Ishikawa (cell line): Measurements from ENCODE around the gene NTRK3.

Source experiments
- CEBPB ChIP-seq: IDR thresholded peaks from 2 replicates; pipeline ENCODE4 v1.6.1; 2012
- CREB1 ChIP-seq: IDR thresholded peaks from 2 replicates; pipeline ENCODE4 v1.6.1; 2012; ENCODE audit warnings: low read depth
- EGR1 ChIP-seq: IDR thresholded peaks from 2 replicates; pipeline ENCODE4 v1.6.1; 2012
- EP300 ChIP-seq: IDR thresholded peaks from 2 replicates; pipeline ENCODE4 v1.6.1; 2012; ENCODE audit warnings: borderline replicate concordance
- FOXM1 ChIP-seq: IDR thresholded peaks from 2 replicates; pipeline ENCODE4 v1.6.1; 2012; ENCODE audit warnings: low read depth, borderline replicate concordance
- NFIC ChIP-seq: IDR thresholded peaks from 2 replicates; pipeline ENCODE4 v1.6.1; 2012
- RAD21 ChIP-seq: IDR thresholded peaks from 2 replicates; pipeline ENCODE4 v1.6.1; 2012; ENCODE audit warnings: low read depth
- TAF1 ChIP-seq: IDR thresholded peaks from 2 replicates; pipeline ENCODE4 v1.6.1; 2012; ENCODE audit warnings: low read depth, mild to moderate bottlenecking
- TCF12 ChIP-seq: IDR thresholded peaks from 2 replicates; pipeline ENCODE4 v1.6.1; 2012; ENCODE audit warnings: low read depth
- TEAD4 ChIP-seq: IDR thresholded peaks from 2 replicates; pipeline ENCODE4 v1.6.1; 2012
- YY1 ChIP-seq: IDR thresholded peaks from 2 replicates; pipeline ENCODE4 v1.6.1; 2012; ENCODE audit warnings: low read depth
- ZBTB7A ChIP-seq: IDR thresholded peaks from 2 replicates; pipeline ENCODE4 v1.6.1; 2012; ENCODE audit warnings: low read depth
- TF ChIP-seq, protein P1 (sequence below): IDR thresholded peaks from 2 replicates; pipeline ENCODE4 v1.6.1; 2012
- TF ChIP-seq, protein P2 (sequence below): IDR thresholded peaks from 2 replicates; pipeline ENCODE4 v1.6.1; 2012
- TF ChIP-seq, protein P3 (sequence below): IDR thresholded peaks from 2 replicates; pipeline ENCODE4 v1.6.1; 2012; ENCODE audit warnings: low read depth, mild to moderate bottlenecking

NTRK3 gene

DNA sequence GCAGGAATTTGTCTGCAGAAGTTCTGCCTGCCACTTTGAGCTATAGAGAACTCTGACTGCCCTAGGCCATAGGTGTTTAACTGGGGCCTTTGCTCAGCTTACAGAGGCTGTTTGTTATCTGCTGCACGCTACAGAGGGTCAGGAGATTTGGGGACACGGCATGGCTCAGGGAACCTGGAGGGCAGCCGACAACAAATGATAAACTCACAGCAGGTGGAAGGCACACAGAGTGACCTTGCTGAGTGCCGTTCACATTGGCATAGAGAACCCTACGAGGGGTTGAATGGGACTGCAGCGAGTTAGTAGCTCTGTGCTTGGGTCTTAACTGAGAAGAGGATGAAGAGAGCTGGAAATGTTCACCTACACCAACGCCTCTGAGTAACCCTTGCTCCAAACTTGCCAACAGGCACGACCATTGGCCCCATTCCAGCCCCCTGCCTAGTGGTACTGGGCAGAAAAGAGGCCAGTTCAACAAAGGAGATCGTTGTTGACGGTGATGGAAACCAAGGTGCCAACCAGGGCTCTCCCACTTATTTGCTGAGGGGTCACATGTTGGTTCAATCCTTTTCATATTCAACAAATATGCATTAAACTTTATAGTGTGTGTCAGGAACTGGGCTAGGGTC lies 301.1 kb downstream of the NTRK3 start:
- TF ChIP-seq CREB1, result no peak
- no peak for TF ChIP-seq YY1
- no peak for TF ChIP-seq FOXM1
- no peak for TF ChIP-seq TAF1

DNA sequence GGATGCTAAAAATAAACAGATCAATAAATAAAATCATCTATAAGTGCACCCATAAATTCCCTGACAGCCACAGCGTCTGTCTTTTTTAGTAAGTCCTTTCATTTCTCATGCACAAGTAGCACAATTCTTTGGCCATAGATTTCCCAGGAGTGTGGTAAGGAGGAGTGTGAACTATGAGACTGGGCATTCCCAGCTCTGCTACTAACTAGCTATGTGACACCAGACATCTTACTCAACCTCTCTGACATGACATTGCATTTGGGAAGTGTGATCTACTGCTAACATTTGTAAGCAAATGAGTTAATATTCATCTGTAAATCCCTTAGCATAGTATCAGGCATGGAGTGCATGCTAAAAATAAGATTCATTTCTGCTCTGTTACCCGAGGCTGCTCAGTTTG lies 301.7 kb downstream of the NTRK3 start:
- no peak for TF ChIP-seq TEAD4
- no peak for TF ChIP-seq EGR1
- no peak for TF ChIP-seq ZBTB7A
- TF ChIP-seq RAD21, result no peak
- TF ChIP-seq, protein P1, sequence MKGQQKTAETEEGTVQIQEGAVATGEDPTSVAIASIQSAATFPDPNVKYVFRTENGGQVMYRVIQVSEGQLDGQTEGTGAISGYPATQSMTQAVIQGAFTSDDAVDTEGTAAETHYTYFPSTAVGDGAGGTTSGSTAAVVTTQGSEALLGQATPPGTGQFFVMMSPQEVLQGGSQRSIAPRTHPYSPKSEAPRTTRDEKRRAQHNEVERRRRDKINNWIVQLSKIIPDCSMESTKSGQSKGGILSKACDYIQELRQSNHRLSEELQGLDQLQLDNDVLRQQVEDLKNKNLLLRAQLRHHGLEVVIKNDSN, result no peak
- TF ChIP-seq TAF1, result no peak
- TF ChIP-seq YY1, result no peak
- no peak for TF ChIP-seq EP300
- no peak for TF ChIP-seq NFIC
- TF ChIP-seq, protein P2, sequence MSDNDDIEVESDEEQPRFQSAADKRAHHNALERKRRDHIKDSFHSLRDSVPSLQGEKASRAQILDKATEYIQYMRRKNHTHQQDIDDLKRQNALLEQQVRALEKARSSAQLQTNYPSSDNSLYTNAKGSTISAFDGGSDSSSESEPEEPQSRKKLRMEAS, result no peak
- TF ChIP-seq TCF12, result no peak
- no peak for TF ChIP-seq FOXM1

DNA sequence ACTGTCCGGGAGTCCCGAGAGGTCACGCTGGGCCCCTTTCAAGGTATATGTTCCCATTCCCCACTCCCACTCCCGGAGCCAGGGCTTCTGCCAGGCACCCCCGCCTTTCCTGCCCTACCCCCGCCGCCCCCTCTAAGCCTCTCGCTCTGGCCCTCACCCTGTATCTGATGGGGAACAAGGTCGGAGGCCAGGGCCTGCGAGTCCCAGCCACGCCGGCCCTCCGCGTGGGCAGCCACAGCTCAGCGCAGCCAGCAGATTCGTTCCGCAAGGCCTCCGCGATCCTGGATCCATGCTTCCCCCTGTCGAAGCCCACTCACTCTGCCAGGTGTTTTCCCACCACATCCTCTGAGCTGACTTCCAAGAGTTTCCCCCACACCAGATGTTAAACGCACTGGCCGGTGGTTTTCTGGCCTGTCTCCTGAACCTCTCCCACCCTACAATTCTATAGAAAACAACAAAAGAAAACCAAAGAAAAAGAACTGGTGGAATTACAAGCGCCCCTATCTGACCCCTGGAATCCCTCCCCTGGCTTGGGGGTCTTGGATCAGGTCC lies 303.7 kb downstream of the NTRK3 start:
- TF ChIP-seq, protein P1, result no peak
- TF ChIP-seq FOXM1, result no peak
- no peak for TF ChIP-seq ZBTB7A
- TF ChIP-seq NFIC, result no peak
- TF ChIP-seq TEAD4, result no peak
- TF ChIP-seq YY1, result no peak
- no peak for TF ChIP-seq TCF12
- TF ChIP-seq, protein P2, result no peak
- no peak for TF ChIP-seq CREB1
- TF ChIP-seq RAD21, result no peak
- no peak for TF ChIP-seq EP300
- TF ChIP-seq EGR1, result no peak
- no peak for TF ChIP-seq TAF1
- TF ChIP-seq, protein P3, sequence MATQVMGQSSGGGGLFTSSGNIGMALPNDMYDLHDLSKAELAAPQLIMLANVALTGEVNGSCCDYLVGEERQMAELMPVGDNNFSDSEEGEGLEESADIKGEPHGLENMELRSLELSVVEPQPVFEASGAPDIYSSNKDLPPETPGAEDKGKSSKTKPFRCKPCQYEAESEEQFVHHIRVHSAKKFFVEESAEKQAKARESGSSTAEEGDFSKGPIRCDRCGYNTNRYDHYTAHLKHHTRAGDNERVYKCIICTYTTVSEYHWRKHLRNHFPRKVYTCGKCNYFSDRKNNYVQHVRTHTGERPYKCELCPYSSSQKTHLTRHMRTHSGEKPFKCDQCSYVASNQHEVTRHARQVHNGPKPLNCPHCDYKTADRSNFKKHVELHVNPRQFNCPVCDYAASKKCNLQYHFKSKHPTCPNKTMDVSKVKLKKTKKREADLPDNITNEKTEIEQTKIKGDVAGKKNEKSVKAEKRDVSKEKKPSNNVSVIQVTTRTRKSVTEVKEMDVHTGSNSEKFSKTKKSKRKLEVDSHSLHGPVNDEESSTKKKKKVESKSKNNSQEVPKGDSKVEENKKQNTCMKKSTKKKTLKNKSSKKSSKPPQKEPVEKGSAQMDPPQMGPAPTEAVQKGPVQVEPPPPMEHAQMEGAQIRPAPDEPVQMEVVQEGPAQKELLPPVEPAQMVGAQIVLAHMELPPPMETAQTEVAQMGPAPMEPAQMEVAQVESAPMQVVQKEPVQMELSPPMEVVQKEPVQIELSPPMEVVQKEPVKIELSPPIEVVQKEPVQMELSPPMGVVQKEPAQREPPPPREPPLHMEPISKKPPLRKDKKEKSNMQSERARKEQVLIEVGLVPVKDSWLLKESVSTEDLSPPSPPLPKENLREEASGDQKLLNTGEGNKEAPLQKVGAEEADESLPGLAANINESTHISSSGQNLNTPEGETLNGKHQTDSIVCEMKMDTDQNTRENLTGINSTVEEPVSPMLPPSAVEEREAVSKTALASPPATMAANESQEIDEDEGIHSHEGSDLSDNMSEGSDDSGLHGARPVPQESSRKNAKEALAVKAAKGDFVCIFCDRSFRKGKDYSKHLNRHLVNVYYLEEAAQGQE, result no peak
- no peak for TF ChIP-seq CEBPB

DNA sequence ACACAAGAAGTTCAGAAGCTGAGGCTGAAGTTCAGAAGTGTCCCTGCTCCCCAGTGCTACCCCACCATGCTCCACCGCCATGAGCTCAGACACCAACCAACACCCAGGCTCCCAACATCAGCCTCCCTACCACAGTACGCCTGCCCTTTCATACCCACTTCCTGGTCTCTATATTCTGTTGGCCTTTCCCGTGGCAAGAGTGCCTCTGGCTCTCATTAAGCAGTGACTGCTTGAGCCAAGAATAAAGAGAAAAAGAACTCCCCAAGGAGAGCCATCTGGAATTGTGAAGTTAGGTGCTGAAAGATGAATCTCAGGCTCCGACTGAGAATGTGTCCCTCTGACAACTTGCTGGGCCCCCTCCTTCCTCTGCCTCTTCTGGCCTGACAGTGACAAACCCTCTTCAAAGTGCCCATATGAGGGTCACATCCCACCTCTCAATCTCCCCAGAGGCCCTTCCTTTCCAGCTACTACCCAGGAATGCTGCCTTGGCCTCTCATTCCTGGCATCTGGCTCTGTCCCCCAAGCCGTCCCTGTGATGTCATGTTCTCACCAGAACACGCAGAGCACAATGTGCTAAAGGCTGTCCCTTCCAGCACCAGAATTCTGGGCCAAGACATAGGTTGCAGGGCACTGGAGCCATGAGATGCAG lies 306.8 kb downstream of the NTRK3 start:
- TF ChIP-seq, protein P1, result no peak
- TF ChIP-seq CEBPB (no peak), EP300 (no peak), TAF1 (no peak), TCF12 (no peak), FOXM1 (no peak), YY1 (no peak), CREB1 (no peak), ZBTB7A (no peak), EGR1 (no peak)
- TF ChIP-seq, protein P3, result no peak
- TF ChIP-seq, protein P2, result no peak

DNA sequence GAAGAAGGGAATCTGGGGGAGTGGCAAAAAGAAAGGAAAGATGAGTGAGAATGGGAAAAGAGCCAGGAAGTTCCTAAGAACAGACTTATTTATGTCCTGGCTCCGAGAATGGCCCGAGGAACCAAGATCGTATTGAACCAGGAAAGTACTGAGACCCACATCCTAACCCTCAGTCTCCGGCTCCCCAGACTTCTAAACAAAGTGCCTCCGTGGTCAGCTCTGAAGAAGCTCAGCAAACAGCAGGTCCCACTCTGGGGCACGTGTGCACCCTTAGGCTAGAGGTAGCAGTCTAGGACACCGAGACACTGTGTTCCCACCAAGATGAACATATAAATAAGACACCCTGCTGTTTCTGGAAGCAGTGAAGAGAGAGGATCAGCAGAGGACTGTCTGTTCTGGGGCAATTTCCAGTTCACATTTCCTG lies 307.4 kb downstream of the NTRK3 start:
- no peak for TF ChIP-seq CEBPB
- no peak for TF ChIP-seq NFIC
- TF ChIP-seq TEAD4, result no peak
- TF ChIP-seq EGR1, result no peak
- TF ChIP-seq, protein P2, result no peak
- TF ChIP-seq ZBTB7A, result no peak
- TF ChIP-seq, protein P3, result no peak
- TF ChIP-seq FOXM1, result no peak
- no peak for TF ChIP-seq TAF1
- no peak for TF ChIP-seq RAD21
- no peak for TF ChIP-seq YY1
- no peak for TF ChIP-seq EP300
- TF ChIP-seq CREB1, result no peak
- TF ChIP-seq, protein P1, result no peak
- TF ChIP-seq TCF12, result no peak
